MG63 (cell line): Measurements from ENCODE around the gene ARL10. TPM values are rescaled to one million over a fixed set of nuclear protein-coding genes. Genes with fewer than 3 reads are reported as not detected.

Experiments
- DNase-seq: peaks from one replicate; pipeline ENCODE4 v3.0.0-alpha.2; 2020
- H3K27me3 ChIP-seq: fragments of 250-450 bp; sonication (Bioruptor Pico); 2 replicates; pipeline ENCODE4 v1.5.1; 2020; ENCODE audit warnings: mild to moderate bottlenecking, moderate library complexity
- H3K36me3 ChIP-seq: fragments of 250-450 bp; sonication (Bioruptor Pico); 2 replicates; pipeline ENCODE4 v1.5.1; 2020; ENCODE audit warnings: mild to moderate bottlenecking, moderate library complexity
- H3K4me3 ChIP-seq: fragments of 250-450 bp; sonication (Bioruptor Pico); 2 replicates; pipeline ENCODE4 v1.5.1; 2020; ENCODE audit warnings: mild to moderate bottlenecking, moderate library complexity
- H3K9me3 ChIP-seq: fragments of 250-450 bp; sonication (Bioruptor Pico); 2 replicates; pipeline ENCODE4 v1.5.1; 2020; ENCODE audit warnings: mild to moderate bottlenecking, moderate library complexity
- total RNA-seq: library from RNA; depleted of rRNA; stranded (reverse); fragments of >200 nt; shearing (Covaris generic); gene quantifications from 2 replicates; pipeline ENCODE4 v1.2.3, GENCODE V29; 2014; ENCODE audit warnings: low replicate concordance

The ARL10 gene
- total RNA-seq, 1 experiment from 2014 or later = 0.33 TPM

GRCh38 chr5:176355400-176356178, 9.7 kb upstream of the ARL10 start:
- H3K36me3 ChIP-seq = peaks cover 84% of the 10 kb centered on the region
- DNase-seq = no peak
- H3K4me3 ChIP-seq = no peak overlapping the region
- H3K9me3 ChIP-seq = no peaks in the 10 kb centered on the region
- H3K27me3 ChIP-seq = no peaks in the 10 kb centered on the region

GRCh38 chr5:176356179-176356566, 9.1 kb upstream of the ARL10 start:
- no peaks in the 10 kb centered on the region for H3K9me3 ChIP-seq
- no peaks in the 10 kb centered on the region for H3K27me3 ChIP-seq
- H3K4me3 ChIP-seq = no peak overlapping the region
- no peak for DNase-seq
- H3K36me3 ChIP-seq = peaks cover 81% of the 10 kb centered on the region

GRCh38 chr5:176359658-176360057, 5.6 kb upstream of the ARL10 start:
- Histone ChIP-seq H3K9me3 (no peaks in the 10 kb centered on the region), H3K36me3 (peaks cover 50% of the 10 kb centered on the region), H3K4me3 (no peak overlapping the region; the same call in 1 of the 2 replicates)

GRCh38 chr5:176360894-176361436, 4.3 kb upstream of the ARL10 start:
- DNase-seq = peak; percentile 34
- peaks cover 39% of the 10 kb centered on the region for H3K36me3 ChIP-seq
- H3K4me3 ChIP-seq = peak overlapping the region; percentile 95
- H3K27me3 ChIP-seq = peaks cover 5% of the 10 kb centered on the region
- H3K9me3 ChIP-seq = no peaks in the 10 kb centered on the region

More at GRCh38 chr5:176359658-176360057, 5.6 kb upstream of the ARL10 start:
- no peaks in the 10 kb centered on the region for H3K27me3 ChIP-seq
- DNase-seq = peak; percentile 31

- DNase-seq = peak; percentile 98
- Histone ChIP-seq H3K27me3 (peaks cover 6% of the 10 kb centered on the region), H3K36me3 (peaks cover 32% of the 10 kb centered on the region), H3K9me3 (no peaks in the 10 kb centered on the region), H3K4me3 (peak within 1 kb of the TSS; percentile 95)
These were observed 3.7 kb upstream of the ARL10 start, which contains the start of gene KIAA1191 for GRCh38 chr5:176361437-176362232. Gene KIAA1191 (minus strand): TSS chr5:176361764. CDS start chr5:176359508, 2,256 bp downstream.

GRCh38 chr5:176362233-176362490, 3.1 kb upstream of the ARL10 start:
- DNase-seq = no peak
- Histone ChIP-seq H3K9me3 (no peaks in the 10 kb centered on the region), H3K36me3 (peaks cover 28% of the 10 kb centered on the region), H3K4me3 (peak overlapping the region; percentile 95), H3K27me3 (peaks cover 6% of the 10 kb centered on the region)

- Histone ChIP-seq H3K4me3 (peak overlapping the region; percentile 41), H3K36me3 (peaks cover 4% of the 10 kb centered on the region), H3K9me3 (no peaks in the 10 kb centered on the region), H3K27me3 (peaks cover 6% of the 10 kb centered on the region)
- no peak for DNase-seq
These were observed 429 bp upstream of the ARL10 start for GRCh38 chr5:176364765-176365350.

- DNase-seq = no peak
- Histone ChIP-seq H3K36me3 (peaks cover 2% of the 10 kb centered on the region; the same call in 1 of the 2 replicates), H3K4me3 (peak overlapping the region; percentile 41), H3K27me3 (peaks cover 6% of the 10 kb centered on the region), H3K9me3 (no peaks in the 10 kb centered on the region)
These were observed 1.1 kb downstream of the ARL10 start for GRCh38 chr5:176366232-176366894.

GRCh38 chr5:176368726-176369125, 3.4 kb downstream of the ARL10 start:
- Histone ChIP-seq H3K4me3 (no peak overlapping the region), H3K27me3 (peaks cover 6% of the 10 kb centered on the region), H3K36me3 (no peaks in the 10 kb centered on the region; the same call in 1 of the 2 replicates), H3K9me3 (no peaks in the 10 kb centered on the region)
- DNase-seq = no peak

- DNase-seq = no peak
- no peaks in the 10 kb centered on the region; the same call in 1 of the 2 replicates for H3K36me3 ChIP-seq
- peaks cover 6% of the 10 kb centered on the region for H3K27me3 ChIP-seq
- H3K9me3 ChIP-seq = no peaks in the 10 kb centered on the region
- no peak overlapping the region for H3K4me3 ChIP-seq
These were observed 4.8 kb downstream of the ARL10 start for GRCh38 chr5:176369934-176370711.

GRCh38 chr5:176371621-176372539, 6.6 kb downstream of the ARL10 start:
- H3K4me3 ChIP-seq = no peak overlapping the region
- H3K9me3 ChIP-seq = no peaks in the 10 kb centered on the region
- no peaks in the 10 kb centered on the region for H3K27me3 ChIP-seq
- no peak for DNase-seq
- no peaks in the 10 kb centered on the region; the same call in 1 of the 2 replicates for H3K36me3 ChIP-seq

- Histone ChIP-seq H3K36me3 (no peaks in the 10 kb centered on the region; the same call in none of the 2 replicates), H3K27me3 (no peaks in the 10 kb centered on the region)
- DNase-seq = no peak
These were observed 8.0 kb downstream of the ARL10 start for GRCh38 chr5:176373100-176373818.

GRCh38 chr5:176379881-176380280, 14.6 kb downstream of the ARL10 start:
- H3K36me3 ChIP-seq = peaks cover 56% of the 10 kb centered on the region
- DNase-seq = no peak

More at GRCh38 chr5:176373100-176373818, 8.0 kb downstream of the ARL10 start:
- H3K9me3 ChIP-seq = no peaks in the 10 kb centered on the region
- H3K4me3 ChIP-seq = no peak overlapping the region

GRCh38 chr5:176381423-176381822, 16.1 kb downstream of the ARL10 start:
- peaks cover 71% of the 10 kb centered on the region for H3K36me3 ChIP-seq
- no peak for DNase-seq
- H3K27me3 ChIP-seq = no peaks in the 10 kb centered on the region
- no peaks in the 10 kb centered on the region for H3K9me3 ChIP-seq
- H3K4me3 ChIP-seq = no peak overlapping the region

More at GRCh38 chr5:176379881-176380280, 14.6 kb downstream of the ARL10 start:
- H3K27me3 ChIP-seq = no peaks in the 10 kb centered on the region
- no peaks in the 10 kb centered on the region for H3K9me3 ChIP-seq
- no peak overlapping the region for H3K4me3 ChIP-seq
